Testis (tissue), 2 donors: ENCODE results near the gene TRIM29.

Experiments used
- CTCF ChIP-seq, 3 experiments: fragments of 450-650 bp in 2 of 3; fragments of 200-600 bp in 1 of 3; sonication (generic) in 1 of 3; IDR thresholded peaks; one replicate each; pipeline ENCODE4 v1.5.1; 2016 to 2019; ENCODE audit warnings: antibody characterized with exemption in 3 of 3, mild to moderate bottlenecking in 2 of 3, moderate library complexity in 1 of 3
- POLR2A ChIP-seq: fragments of 450-650 bp; IDR thresholded peaks from one replicate; pipeline ENCODE4 v1.6.1; 2017; ENCODE audit warnings: antibody characterized with exemption, mild to moderate bottlenecking, moderate library complexity

- TF ChIP-seq CTCF (IDR thresholded peaks at IDR 0.05) (no peak), POLR2A (no peak)
Measured at GRCh38 chr11:120095516-120095915, 42.4 kb downstream of the TRIM29 start.
